Stimulated activated naive CD8-positive, alpha-beta T cell treated with anti-CD3 and anti-CD28 coated beads, Interleukin-15, amount 100 ng/mL, for 72 hours (primary cell): Measurements from ENCODE around the gene GFRA4.

Experiments used
- ATAC-seq: fragments of 150-1000 bp; cut with Tn5 transposase; 2 replicates; pipeline ENCODE4 v1.10.0; 2021; ENCODE audit warnings: mild to moderate bottlenecking, moderate library complexity
- DNase-seq, 2 donors: peaks; one replicate each; pipeline ENCODE4 v3.0.0; 2021 to 2022
- H3K27ac Mint-ChIP-seq, 2 donors: one replicate each; pipeline ENCODE4 v1.8.0; 2022; ENCODE audit warnings: mild to moderate bottlenecking in 2 of 2, mixed read lengths in 2 of 2, moderate library complexity in 2 of 2
- H3K27me3 Mint-ChIP-seq: one replicate; pipeline ENCODE4 v1.8.0; 2022; ENCODE audit warnings: mixed read lengths
- H3K4me1 Mint-ChIP-seq: one replicate; pipeline ENCODE4 v1.8.0; 2022; ENCODE audit warnings: mild to moderate bottlenecking, mixed read lengths
- H3K4me3 Mint-ChIP-seq, 2 donors: one replicate each; pipeline ENCODE4 v1.8.0; 2022; ENCODE audit warnings: mild to moderate bottlenecking in 2 of 2, mixed read lengths in 2 of 2, moderate library complexity in 1 of 2
- H3K9me3 Mint-ChIP-seq, 2 donors: one replicate each; pipeline ENCODE4 v1.8.0; 2022; ENCODE audit warnings: mixed read lengths in 2 of 2

GFRA4 gene

DNA sequence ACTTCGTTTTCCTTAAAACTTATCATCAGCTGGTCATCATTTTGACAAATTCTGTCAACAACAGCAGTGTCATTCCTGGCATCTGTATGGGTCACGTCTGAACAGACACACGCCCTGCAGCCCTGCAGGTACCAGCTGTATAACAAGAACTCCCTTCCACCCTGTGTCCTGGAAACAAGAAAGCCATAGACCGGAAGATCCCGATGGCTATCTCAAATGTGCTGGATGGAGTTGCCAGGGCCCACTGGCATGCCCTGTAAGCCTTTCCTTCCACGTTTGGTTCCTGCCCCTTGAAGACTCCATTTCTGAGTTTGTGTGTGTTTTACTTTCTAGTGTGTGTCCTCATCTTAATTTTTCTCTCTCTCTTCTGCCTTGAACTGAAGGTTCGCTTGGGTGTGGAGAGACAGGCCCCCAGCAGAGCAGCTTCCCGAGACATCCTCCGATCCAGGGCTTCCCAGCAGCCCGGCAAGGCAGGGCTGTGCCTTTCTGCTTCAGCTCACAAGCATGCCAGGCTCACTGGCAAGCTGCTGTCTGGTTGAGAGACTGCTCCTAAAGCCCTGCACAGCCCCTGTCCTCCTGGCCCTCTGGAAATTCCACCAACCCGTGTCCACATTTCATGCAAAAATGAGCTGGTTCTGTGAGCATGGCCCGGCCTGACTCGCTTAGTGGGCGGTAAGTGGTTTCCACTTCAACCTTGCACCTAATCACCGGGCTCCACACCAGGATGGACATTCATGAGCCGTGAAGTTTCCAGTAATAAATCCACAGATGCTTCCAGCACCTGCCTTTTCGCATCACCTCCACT, 8.7 kb downstream of the GFRA4 start:
- H3K27me3 Mint-ChIP-seq: peaks cover 23% of the 10 kb centered on the region
- H3K27ac Mint-ChIP-seq: peak overlapping the region in 1 of 2 donors; percentile 88
- ATAC-seq (no peak), DNase-seq (no peak)
- H3K4me1 Mint-ChIP-seq: peaks cover 11% of the 10 kb centered on the region
- H3K9me3 Mint-ChIP-seq: no peaks in the 10 kb centered on the region
- no peak overlapping the region for H3K4me3 Mint-ChIP-seq

DNA sequence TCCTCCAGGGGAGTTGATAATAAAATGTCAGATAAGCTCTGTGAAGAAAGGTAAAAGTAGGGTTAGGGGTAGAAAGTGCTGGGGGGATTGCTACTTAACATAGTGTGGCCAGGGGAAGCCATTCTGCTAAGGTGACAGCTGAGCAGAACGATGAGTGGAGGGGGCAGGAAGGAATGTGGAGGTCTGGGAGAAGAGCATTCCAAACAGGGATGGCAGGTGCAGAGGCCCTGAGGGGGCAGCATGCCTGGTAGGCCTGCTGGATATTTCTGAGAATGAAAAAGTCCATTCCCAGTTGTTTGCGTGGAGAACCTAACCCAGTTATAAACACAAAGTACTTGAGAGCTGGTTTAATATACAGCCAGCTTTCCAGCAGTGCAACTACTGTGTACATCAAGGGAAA, 9.3 kb downstream of the GFRA4 start:
- peak overlapping the region in 1 of 2 donors; percentile 3 for H3K27ac Mint-ChIP-seq
- H3K4me3 Mint-ChIP-seq: no peak overlapping the region
- peaks cover 5% of the 10 kb centered on the region for H3K4me1 Mint-ChIP-seq
- no peaks in the 10 kb centered on the region for H3K9me3 Mint-ChIP-seq
- H3K27me3 Mint-ChIP-seq: peaks cover 17% of the 10 kb centered on the region
- no peak for ATAC-seq
- no peak for DNase-seq

DNA sequence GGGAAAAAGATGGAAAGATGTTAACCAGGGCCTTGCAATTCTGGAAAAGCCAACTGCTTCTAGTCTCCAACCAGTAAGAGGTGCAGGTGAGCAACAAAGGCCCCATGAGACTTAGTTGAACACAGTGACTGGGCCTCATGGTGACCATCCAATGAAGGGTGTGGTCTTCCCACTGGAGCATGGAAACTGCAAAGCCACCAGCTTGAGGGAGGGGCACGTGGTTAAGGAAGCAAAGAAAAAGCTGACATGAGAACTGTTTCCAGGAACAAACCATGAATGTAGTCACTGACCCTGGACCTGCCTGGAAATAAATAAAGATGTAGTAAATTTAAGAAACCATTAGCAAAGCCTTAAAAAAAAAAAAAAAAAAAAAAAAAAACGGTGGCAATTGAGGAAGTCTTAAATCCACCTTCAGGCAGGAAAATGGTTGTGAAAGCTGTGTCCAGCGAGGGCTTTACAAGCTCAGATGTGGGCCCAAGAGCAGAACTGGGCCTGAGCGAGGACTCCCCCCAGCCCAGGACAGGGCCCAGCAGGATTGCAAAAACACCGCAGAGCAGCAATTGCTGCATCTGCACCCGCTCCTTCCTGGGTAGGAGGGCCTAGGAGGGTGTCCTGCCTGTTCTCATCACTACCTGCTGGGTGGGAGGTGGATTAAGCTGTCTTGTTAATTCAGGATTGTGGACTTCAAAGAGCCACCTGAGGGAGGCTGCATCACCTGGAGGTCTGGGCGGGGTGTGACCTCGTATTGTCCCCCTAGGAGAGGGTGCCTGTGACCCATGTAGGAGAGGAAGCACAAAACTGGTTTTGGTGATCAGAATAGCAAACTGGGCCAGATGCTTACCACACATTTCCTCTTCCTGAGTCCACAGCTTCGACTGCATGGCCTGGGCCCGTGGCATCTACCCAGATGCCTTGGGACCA, 10.3 kb downstream of the GFRA4 start:
- no peaks in the 10 kb centered on the region for H3K4me1 Mint-ChIP-seq
- DNase-seq: no peak
- ATAC-seq: no peak
- H3K27ac Mint-ChIP-seq: no peak overlapping the region
- H3K4me3 Mint-ChIP-seq: no peak overlapping the region
- no peaks in the 10 kb centered on the region for H3K9me3 Mint-ChIP-seq
- H3K27me3 Mint-ChIP-seq: peaks cover 10% of the 10 kb centered on the region

DNA sequence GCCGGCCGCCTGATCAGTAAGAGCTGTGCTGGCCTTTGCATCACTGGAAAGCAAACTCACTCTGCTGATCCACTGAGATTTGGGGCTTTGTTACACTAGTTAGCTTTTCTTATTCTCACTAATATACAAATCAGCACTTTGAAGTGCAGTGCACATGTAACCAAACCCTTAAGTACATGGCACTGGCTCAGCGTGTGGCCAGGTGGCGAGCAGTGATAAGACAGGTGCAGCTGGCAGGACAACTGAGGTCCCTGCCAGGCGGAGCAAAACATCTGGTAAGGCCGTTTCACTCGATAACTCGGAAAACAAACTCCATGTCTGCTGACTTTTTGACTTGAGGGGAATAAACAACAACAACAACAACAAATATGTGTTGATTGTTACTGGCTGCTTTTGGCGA, 11.0 kb downstream of the GFRA4 start:
- Mint-ChIP-seq H3K27me3 (peaks cover 3% of the 10 kb centered on the region), H3K27ac (no peak overlapping the region), H3K9me3 (no peaks in the 10 kb centered on the region), H3K4me3 (no peak overlapping the region), H3K4me1 (no peaks in the 10 kb centered on the region)
- DNase-seq (no peak), ATAC-seq (no peak)

DNA sequence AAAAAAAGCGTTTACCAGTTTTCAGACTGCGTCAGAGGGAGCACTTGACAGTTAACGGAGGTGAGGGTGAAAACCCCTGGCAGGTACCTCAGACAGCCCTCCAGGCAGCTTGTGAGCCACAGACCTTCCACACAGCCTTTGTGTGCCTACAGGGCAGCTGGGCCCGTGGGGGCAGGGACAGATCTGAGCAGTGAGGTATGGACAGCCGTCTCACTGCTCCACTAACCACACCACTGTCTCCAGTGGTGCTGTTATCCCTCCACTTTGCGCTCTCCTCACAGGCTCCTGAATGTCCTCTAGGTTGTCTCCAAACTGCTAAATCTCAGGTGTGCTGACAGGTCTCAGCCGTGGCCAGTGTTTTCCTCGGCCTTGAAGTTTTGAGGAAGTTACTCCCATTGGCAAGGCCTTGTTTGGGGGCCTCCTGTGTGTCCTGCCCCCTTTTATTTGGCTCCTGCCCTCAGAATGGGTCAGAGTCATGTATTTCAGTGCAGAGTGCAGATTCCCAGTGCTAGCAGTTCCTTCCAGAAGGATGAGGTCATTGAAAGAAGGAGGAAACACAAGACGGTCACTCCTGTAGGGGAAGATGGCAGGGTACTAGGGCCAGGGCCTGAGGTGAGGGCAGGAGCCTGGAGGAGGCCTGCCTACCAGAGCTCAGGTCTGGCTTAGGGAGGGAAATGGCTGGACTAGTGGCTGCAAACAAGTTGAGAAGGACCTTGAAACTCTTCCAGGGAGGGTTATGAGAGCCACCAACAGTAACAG, 11.8 kb downstream of the GFRA4 start:
- H3K4me1 Mint-ChIP-seq: no peaks in the 10 kb centered on the region
- H3K9me3 Mint-ChIP-seq: no peaks in the 10 kb centered on the region
- no peak overlapping the region for H3K4me3 Mint-ChIP-seq
- H3K27ac Mint-ChIP-seq: no peak overlapping the region
- no peaks in the 10 kb centered on the region for H3K27me3 Mint-ChIP-seq
- DNase-seq: no peak
- no peak for ATAC-seq

DNA sequence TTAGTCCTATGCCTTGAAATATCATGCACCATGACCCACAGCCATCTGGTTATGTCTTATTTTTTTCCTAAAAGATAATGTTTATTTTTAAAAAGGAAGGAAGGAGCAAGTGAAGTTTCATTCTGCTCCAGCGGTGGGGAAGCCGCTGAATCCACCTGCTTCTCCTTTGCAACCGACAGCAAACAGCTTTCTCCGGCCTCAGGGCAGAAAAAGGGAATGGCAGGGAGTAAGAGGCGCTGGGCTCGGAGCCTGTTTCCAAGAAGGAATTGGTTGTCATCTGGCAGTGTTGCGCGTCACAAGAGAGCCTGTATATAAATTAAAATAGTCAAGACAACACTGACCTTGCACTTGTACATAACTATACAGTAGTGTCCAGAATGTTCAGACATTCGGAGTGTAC, 14.2 kb downstream of the GFRA4 start:
- H3K9me3 Mint-ChIP-seq: no peaks in the 10 kb centered on the region
- no peaks in the 10 kb centered on the region for H3K27me3 Mint-ChIP-seq
- H3K27ac Mint-ChIP-seq: peak overlapping the region in 1 of 2 donors; percentile 93
- DNase-seq (no peak), ATAC-seq (no peak)
- H3K4me1 Mint-ChIP-seq: no peaks in the 10 kb centered on the region
- H3K4me3 Mint-ChIP-seq: no peak overlapping the region

DNA sequence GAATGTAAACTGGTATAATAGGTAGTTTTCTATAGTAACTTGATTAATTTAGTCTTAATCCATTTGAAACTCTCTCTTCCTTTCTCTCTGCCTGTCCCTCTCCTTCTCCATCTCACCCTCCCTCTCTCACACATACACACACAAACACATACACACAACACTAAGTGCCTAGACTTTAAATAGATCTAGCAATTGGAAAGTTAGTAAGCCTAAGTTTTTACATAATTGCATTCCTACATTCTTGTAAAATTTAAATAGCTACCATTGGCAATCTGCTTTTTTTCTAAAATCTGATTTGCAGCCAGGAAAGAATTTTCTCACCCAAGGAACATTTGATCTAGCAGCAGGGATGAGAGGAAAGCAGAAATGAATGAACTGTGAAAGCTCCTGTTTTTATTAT, 15.7 kb downstream of the GFRA4 start:
- no peaks in the 10 kb centered on the region for H3K4me1 Mint-ChIP-seq
- H3K9me3 Mint-ChIP-seq: no peaks in the 10 kb centered on the region
- DNase-seq (no peak), ATAC-seq (no peak)
- H3K27me3 Mint-ChIP-seq: no peaks in the 10 kb centered on the region
- H3K27ac Mint-ChIP-seq: peak overlapping the region in 1 of 2 donors; percentile 24
- no peak overlapping the region for H3K4me3 Mint-ChIP-seq

DNA sequence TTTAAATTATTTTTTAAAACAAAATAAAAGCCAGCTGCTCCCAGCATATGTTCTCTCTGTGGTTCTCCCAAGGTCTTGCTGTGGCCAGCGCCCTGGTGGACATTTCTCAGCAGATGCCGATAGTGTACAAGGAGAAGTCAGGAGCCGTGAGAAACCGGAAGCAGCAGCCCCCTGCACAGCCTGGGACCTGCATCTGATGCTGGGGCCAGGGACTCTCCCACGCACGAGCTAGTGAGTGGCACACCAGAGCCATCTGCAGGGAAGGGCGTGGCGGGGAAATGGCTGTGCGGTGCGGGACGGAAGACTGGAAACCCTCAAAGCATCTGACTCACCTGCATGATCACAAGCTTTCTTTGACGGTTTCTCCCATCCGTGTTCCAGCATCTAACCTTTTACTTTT, 16.5 kb downstream of the GFRA4 start:
- Mint-ChIP-seq H3K27me3 (no peaks in the 10 kb centered on the region), H3K27ac (no peak overlapping the region)

DNA sequence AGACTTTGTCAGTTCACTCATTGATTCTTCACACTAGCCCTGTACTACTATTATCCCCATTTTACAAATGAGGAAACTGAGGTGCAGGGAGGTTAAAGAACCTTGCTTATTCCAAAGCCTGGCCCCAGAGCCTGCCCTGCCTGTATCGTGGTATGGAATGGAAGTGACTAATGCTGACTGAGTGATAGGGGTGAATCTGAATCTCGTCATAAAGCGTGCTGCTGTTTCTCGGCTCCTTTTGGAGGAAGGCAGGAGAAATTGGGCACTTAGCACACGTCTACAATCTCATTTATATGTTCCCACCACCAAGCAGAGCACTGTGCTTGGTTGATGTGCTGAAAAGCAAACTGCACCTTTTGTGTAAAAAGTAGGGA, 17.1 kb downstream of the GFRA4 start:
- no peak overlapping the region for H3K27ac Mint-ChIP-seq
- no peaks in the 10 kb centered on the region for H3K9me3 Mint-ChIP-seq
- no peak overlapping the region for H3K4me3 Mint-ChIP-seq
- no peaks in the 10 kb centered on the region for H3K27me3 Mint-ChIP-seq
- ATAC-seq (no peak), DNase-seq (no peak)
- H3K4me1 Mint-ChIP-seq: no peaks in the 10 kb centered on the region

More for the DNA sequence above, 16.5 kb downstream of the GFRA4 start:
- no peaks in the 10 kb centered on the region for H3K4me1 Mint-ChIP-seq
- DNase-seq: no peak
- no peaks in the 10 kb centered on the region for H3K9me3 Mint-ChIP-seq
- H3K4me3 Mint-ChIP-seq: no peak overlapping the region
- ATAC-seq: no peak

DNA sequence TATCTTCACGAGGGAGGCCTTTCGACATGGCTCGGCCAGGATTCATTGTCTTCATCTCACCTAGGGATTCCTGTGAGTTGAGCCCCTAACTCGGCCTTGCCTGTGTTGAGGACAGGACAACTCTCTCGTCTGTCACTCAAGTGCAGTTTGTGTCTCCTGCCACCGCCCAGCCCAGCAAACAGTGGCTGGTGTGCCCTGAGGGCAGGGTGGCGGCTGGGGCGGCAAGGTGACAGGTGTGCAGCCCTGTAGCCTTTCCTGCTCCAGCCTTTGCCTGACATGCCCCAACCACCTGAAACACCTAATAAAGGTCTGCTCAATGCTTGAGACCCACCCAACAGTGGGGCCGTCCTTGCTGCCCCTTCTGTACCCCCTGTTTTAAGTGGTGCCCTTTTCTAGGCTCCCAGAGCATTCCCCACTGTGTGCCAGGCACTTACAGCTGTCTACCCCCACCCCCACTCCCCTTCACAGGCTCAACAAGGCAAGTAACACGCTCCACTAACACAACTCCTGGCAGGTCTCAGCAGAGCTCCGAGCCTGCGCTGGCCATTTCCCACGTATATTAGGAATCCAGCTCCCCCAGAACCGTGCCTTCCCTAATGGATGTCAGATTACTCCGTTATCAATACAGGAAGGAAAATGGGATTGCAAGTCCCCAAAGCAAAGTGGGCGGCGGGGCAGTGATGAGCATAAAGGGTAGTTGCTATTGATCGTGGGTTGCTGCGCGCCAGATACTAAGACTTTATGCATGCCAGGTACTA, 17.7 kb downstream of the GFRA4 start:
- ATAC-seq (no peak), DNase-seq (no peak)
- Mint-ChIP-seq H3K27ac (peak overlapping the region in 1 of 2 donors; percentile 20), H3K9me3 (no peaks in the 10 kb centered on the region), H3K4me3 (no peak overlapping the region), H3K27me3 (no peaks in the 10 kb centered on the region), H3K4me1 (no peaks in the 10 kb centered on the region)

DNA sequence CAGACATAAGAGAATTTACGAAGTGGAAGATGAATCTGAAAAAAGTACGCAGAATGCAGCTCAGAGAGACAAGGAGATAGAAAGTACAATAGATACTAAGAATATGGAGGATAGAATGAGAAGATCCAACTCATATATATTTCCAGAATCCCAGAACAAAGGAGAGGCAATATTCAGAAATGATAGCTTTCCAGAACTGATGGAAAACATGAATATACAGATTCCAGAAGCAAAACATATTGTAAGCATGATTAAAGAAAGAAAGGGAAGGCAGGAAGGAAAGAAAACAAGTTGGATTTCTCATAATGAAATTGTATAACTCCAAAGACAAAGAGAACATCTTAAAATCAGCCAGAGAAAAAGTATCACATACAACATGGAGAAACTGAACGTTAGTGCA, 22.9 kb downstream of the GFRA4 start:
- H3K27me3 Mint-ChIP-seq: no peaks in the 10 kb centered on the region
- no peaks in the 10 kb centered on the region for H3K4me1 Mint-ChIP-seq
- H3K4me3 Mint-ChIP-seq: no peak overlapping the region
- ATAC-seq (no peak), DNase-seq (no peak)
- peak overlapping the region in 1 of 2 donors; percentile 41 for H3K27ac Mint-ChIP-seq
- no peaks in the 10 kb centered on the region for H3K9me3 Mint-ChIP-seq

DNA sequence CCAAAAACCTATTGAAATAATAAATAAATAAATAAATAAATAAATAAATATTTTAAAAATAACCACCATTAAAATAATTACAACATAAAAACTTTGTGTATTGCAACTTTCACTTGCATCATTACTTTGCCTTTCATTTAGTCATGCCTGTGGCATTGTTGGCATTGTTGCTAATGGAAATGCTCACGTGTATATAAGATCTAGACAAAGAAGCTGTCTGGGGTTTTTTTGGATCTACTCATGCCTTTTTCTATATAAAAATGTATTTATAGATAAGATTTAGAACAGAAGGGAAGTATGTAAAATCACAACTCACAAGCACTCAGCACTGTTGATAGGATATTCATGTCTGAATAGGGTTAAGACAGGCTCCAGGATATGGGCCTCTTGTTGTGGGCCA, 27.9 kb downstream of the GFRA4 start:
- DNase-seq (no peak), ATAC-seq (no peak)
- Mint-ChIP-seq H3K27ac (no peak overlapping the region), H3K27me3 (no peaks in the 10 kb centered on the region), H3K4me1 (no peaks in the 10 kb centered on the region), H3K9me3 (no peaks in the 10 kb centered on the region), H3K4me3 (no peak overlapping the region)

DNA sequence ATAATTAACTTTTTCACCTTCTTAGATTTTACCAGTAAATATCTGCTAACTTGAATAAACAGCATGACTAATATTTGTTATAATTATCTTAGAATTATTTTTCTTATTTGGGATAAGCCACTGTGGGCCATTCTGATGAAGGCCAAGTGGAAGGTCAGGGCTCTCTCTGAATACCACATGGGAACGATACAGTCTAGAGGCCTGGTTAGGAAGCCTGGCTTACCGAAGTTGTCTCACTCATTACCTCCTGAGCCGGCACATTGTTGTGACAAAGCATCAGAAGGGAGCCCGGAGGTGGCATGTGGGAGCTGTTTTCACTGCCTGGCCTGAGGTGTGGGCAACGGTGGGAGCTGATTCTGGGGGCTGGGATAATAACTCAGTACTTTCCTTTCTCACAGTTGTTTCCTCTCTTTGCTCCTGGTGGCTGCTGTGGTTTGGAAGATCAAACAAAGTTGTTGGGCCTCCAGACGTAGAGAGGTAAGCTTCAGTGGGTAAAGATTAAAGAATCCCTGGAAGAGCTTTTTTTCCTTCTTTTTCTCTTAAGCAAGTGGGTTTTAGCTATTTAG, 29.2 kb downstream of the GFRA4 start:
- no peaks in the 10 kb centered on the region for H3K27me3 Mint-ChIP-seq
- no peaks in the 10 kb centered on the region for H3K9me3 Mint-ChIP-seq
- DNase-seq: no peak
- no peaks in the 10 kb centered on the region for H3K4me1 Mint-ChIP-seq
- no peak for ATAC-seq
- H3K27ac Mint-ChIP-seq: no peak overlapping the region
- H3K4me3 Mint-ChIP-seq: no peak overlapping the region

DNA sequence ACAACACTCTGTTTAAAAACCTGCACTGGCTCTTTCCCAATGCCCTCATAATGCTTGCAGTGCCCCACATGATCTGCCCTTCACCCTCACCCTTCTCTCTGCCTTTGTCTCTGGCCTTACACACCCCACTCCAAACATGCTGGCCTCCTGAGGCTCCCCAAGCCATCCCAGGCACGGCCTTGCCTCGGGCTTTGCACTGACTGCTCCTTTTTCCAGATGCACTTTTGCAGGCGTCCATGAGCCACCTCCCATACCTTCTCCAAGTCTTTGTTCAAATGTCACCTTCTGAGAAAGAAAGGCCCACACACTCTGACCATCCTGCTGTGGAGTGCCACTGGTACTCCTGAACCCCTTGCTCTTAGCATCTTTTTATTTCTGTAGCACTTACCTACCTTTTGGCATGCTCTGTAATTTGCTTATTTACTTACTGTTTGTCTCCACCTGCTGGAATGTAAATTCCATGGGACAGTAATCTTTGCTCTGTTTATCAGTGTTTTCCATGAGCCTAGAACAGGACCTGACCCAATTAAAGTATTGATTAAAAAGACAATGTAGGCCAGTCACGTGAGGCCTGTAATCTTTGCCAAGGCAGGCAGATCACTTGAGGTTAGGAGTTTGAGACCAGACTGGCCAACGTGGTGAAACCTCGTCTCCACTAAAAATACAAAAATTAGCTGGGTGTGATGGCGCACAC, 30.7 kb downstream of the GFRA4 start:
- H3K9me3 Mint-ChIP-seq: no peaks in the 10 kb centered on the region
- H3K27ac Mint-ChIP-seq: peak overlapping the region in 1 of 2 donors; percentile 62
- H3K4me1 Mint-ChIP-seq: no peaks in the 10 kb centered on the region
- no peak overlapping the region for H3K4me3 Mint-ChIP-seq
- no peak for ATAC-seq
- DNase-seq: no peak
- no peaks in the 10 kb centered on the region for H3K27me3 Mint-ChIP-seq
